ENCODE results near the gene ZFP1.

DNA sequence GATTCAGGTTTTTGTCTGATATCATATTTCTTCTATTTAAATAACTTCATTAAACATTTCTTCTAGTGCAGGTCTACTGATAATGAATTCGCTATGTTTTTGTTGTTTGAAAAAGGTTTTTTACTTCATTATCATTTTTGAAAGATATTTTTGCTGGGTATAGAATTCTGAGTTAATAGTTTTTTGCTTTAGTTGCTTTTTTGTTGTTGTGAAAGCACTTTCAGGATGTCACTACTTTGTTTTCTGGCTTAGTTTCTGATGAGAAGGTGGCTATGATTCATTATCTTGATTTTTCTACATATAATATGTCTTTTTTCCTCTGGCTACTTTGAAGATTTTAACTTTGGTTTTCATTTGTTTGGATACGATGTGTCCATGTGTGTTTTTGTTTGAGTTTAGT is 3.5 kb downstream of the ZFP1 start:
- TF ChIP-seq, protein P1, sequence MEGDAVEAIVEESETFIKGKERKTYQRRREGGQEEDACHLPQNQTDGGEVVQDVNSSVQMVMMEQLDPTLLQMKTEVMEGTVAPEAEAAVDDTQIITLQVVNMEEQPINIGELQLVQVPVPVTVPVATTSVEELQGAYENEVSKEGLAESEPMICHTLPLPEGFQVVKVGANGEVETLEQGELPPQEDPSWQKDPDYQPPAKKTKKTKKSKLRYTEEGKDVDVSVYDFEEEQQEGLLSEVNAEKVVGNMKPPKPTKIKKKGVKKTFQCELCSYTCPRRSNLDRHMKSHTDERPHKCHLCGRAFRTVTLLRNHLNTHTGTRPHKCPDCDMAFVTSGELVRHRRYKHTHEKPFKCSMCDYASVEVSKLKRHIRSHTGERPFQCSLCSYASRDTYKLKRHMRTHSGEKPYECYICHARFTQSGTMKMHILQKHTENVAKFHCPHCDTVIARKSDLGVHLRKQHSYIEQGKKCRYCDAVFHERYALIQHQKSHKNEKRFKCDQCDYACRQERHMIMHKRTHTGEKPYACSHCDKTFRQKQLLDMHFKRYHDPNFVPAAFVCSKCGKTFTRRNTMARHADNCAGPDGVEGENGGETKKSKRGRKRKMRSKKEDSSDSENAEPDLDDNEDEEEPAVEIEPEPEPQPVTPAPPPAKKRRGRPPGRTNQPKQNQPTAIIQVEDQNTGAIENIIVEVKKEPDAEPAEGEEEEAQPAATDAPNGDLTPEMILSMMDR (IDR thresholded peaks at IDR 0.05), result no peak
- TF ChIP-seq POLR2A (IDR thresholded peaks at IDR 0.05) (no peak), POLR2AphosphoS5 (IDR thresholded peaks at IDR 0.05; ENCODE audit: insufficient read depth in 1 of 2, low read depth in 1 of 2) (no peak)

All from vagina (tissue), 2 donors.